SU-DHL-6 (cell line): ENCODE measurements around the gene THSD1.

Experiments used
- CTCF ChIP-seq: fragments of 200-600 bp; sonication (generic); IDR thresholded peaks from one replicate; pipeline ENCODE4 v1.5.1; 2017; ENCODE audit warnings: antibody characterized with exemption, mild to moderate bottlenecking, low read length, moderate library complexity; ENCODE audit not compliant: insufficient read depth, poor library complexity, severe bottlenecking
- EZH2phosphoT487 ChIP-seq: fragments of 200-600 bp; sonication (generic), shearing (Covaris generic); conservative IDR thresholded peaks from 2 replicates; pipeline ENCODE4 v1.6.1; 2018; ENCODE audit warnings: mild to moderate bottlenecking, antibody characterized with exemption, low read length, moderate library complexity, mixed read lengths

DNA sequence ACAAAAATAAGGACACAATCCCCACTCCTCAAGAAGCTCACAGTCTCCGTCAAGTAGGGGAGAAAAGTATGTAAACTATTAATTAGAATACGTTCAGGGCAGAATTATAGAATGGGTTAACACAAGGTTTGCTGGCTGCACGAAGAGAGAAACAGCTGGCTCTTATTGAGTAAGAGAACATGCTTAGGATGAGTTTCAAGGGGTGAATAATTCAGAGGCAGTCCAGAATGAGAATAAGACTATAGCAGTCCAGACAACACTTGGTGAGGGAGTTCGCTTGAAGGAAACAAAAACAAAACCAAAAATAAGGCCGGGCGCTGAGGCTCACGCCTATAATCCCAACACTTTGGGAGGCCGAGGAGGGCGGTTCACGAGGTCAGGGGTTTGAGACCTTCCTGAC, 61.9 kb downstream of the THSD1 start:
- no peak for TF ChIP-seq CTCF
- no peak for TF ChIP-seq EZH2phosphoT487
